Mesenchymal stem cell (in vitro differentiated cells and primary cell): ENCODE data around the gene PRKAG2.

Experiments
- DNase-seq: peaks from one replicate; pipeline ENCODE4 v3.0.0-alpha.2; 2013
- H2AFZ ChIP-seq: one replicate; pipeline ENCODE4 v1.6.1; 2013; ENCODE audit warnings: low read depth, mild to moderate bottlenecking, control low read depth, inconsistent platforms, low read length, moderate library complexity
- H2AK5ac ChIP-seq: 2 replicates; pipeline ENCODE4 v1.6.1; 2013; ENCODE audit warnings: low read length, moderate library complexity, mild to moderate bottlenecking, inconsistent platforms; ENCODE audit not compliant: severe bottlenecking
- H2BK120ac ChIP-seq: one replicate; pipeline ENCODE4 v1.6.1; 2013; ENCODE audit warnings: low read depth, mild to moderate bottlenecking, inconsistent platforms, low read length, moderate library complexity
- H2BK12ac ChIP-seq, 2 experiments: one replicate each; pipeline ENCODE4 v1.6.1; 2013; ENCODE audit warnings: inconsistent platforms in 2 of 2, low read length in 2 of 2, mild to moderate bottlenecking in 2 of 2, moderate library complexity in 2 of 2, control low read depth in 1 of 2
- H2BK15ac ChIP-seq: one replicate; pipeline ENCODE4 v1.6.1; 2013; ENCODE audit warnings: mild to moderate bottlenecking, low read depth, inconsistent platforms; ENCODE audit not compliant: poor library complexity, severe bottlenecking
- H2BK5ac ChIP-seq: 2 replicates; pipeline ENCODE4 v1.6.1; 2013; ENCODE audit warnings: low read depth, mild to moderate bottlenecking, low read length, control low read depth, inconsistent platforms; ENCODE audit not compliant: poor library complexity, severe bottlenecking
- H3K14ac ChIP-seq, 2 experiments: one replicate each; pipeline ENCODE4 v1.6.1; 2013; ENCODE audit warnings: inconsistent platforms in 2 of 2, low read length in 2 of 2, control low read depth in 1 of 2, mild to moderate bottlenecking in 1 of 2, moderate library complexity in 1 of 2
- H3K18ac ChIP-seq, 2 experiments: one replicate each; pipeline ENCODE4 v1.6.1; 2013; ENCODE audit warnings: inconsistent platforms in 2 of 2, low read length in 2 of 2, control low read depth in 1 of 2, low read depth in 1 of 2, mild to moderate bottlenecking in 1 of 2
- H3K23ac ChIP-seq, 2 experiments: one replicate each; pipeline ENCODE4 v1.6.1; 2013; ENCODE audit warnings: inconsistent platforms in 2 of 2, low read length in 2 of 2, mild to moderate bottlenecking in 2 of 2, moderate library complexity in 2 of 2, control low read depth in 1 of 2
- H3K27ac ChIP-seq: 2 replicates; pipeline ENCODE4 v1.5.1; 2013; ENCODE audit warnings: mild to moderate bottlenecking, moderate library complexity, low read length, control low read depth, inconsistent platforms; ENCODE audit not compliant: poor library complexity, severe bottlenecking
- H3K27me3 ChIP-seq, 2 experiments: 2 replicates each; pipeline versions ENCODE4 v1.6.1 to v1.7.0; 2013; ENCODE audit warnings: low read length in 2 of 2, mild to moderate bottlenecking in 2 of 2, moderate library complexity in 2 of 2, control low read depth in 1 of 2, inconsistent platforms in 1 of 2; ENCODE audit not compliant: control insufficient read depth in 1 of 2, insufficient read depth in 1 of 2
- H3K36me3 ChIP-seq, 2 experiments: 2 replicates each; pipeline versions ENCODE4 v1.6.1 to v1.7.0; 2013; ENCODE audit warnings: low read length in 2 of 2, control low read depth in 1 of 2, inconsistent platforms in 1 of 2, low read depth in 1 of 2, mild to moderate bottlenecking in 1 of 2; ENCODE audit not compliant: insufficient read depth in 2 of 2, control insufficient read depth in 1 of 2
- H3K4ac ChIP-seq, 2 experiments: one replicate each; pipeline ENCODE4 v1.6.1; 2013; ENCODE audit warnings: inconsistent platforms in 2 of 2, low read length in 2 of 2, mild to moderate bottlenecking in 2 of 2, moderate library complexity in 2 of 2, control low read depth in 1 of 2, low read depth in 1 of 2
- H3K4me1 ChIP-seq: 2 replicates; pipeline ENCODE4 v1.6.1; 2013; ENCODE audit warnings: low read depth, low read length, control low read depth; ENCODE audit not compliant: control insufficient read depth, insufficient read depth
- H3K4me2 ChIP-seq: 2 replicates; pipeline ENCODE4 v1.6.1; 2013; ENCODE audit warnings: low read length, mild to moderate bottlenecking, inconsistent platforms; ENCODE audit not compliant: poor library complexity, severe bottlenecking
- H3K4me3 ChIP-seq, 2 experiments: 2 replicates each; pipeline versions ENCODE4 v1.5.1 to v1.7.0; 2013; ENCODE audit warnings: low read length in 2 of 2, mild to moderate bottlenecking in 2 of 2, control low read depth in 1 of 2, low read depth in 1 of 2; ENCODE audit not compliant: insufficient read depth in 1 of 2
- H3K79me1 ChIP-seq: replicated peaks from 2 replicates; pipeline ENCODE4 v1.6.1; 2013; ENCODE audit warnings: mild to moderate bottlenecking, control low read depth, low read length, inconsistent platforms; ENCODE audit not compliant: poor library complexity, severe bottlenecking
- H3K9ac ChIP-seq: 2 replicates; pipeline ENCODE4 v1.7.0; 2013; ENCODE audit warnings: mild to moderate bottlenecking, low read length, moderate library complexity
- H3K9me3 ChIP-seq: 2 replicates; pipeline ENCODE4 v1.7.0; 2013; ENCODE audit warnings: mild to moderate bottlenecking, low read length; ENCODE audit not compliant: control insufficient read depth
- H4K8ac ChIP-seq: one replicate; pipeline ENCODE4 v1.6.1; 2013; ENCODE audit warnings: inconsistent platforms, mild to moderate bottlenecking, low read length, moderate library complexity
- H4K91ac ChIP-seq: one replicate; pipeline ENCODE4 v1.6.1; 2013; ENCODE audit warnings: mild to moderate bottlenecking, low read length, inconsistent platforms
- WGBS: methylation state at CpG from one replicate; pipeline ENCODE4 v1.1.7; 2013; ENCODE audit warnings: mixed read lengths; 5-methylcytosine and 5-hydroxymethylcytosine counted together

The PRKAG2 gene

DNA sequence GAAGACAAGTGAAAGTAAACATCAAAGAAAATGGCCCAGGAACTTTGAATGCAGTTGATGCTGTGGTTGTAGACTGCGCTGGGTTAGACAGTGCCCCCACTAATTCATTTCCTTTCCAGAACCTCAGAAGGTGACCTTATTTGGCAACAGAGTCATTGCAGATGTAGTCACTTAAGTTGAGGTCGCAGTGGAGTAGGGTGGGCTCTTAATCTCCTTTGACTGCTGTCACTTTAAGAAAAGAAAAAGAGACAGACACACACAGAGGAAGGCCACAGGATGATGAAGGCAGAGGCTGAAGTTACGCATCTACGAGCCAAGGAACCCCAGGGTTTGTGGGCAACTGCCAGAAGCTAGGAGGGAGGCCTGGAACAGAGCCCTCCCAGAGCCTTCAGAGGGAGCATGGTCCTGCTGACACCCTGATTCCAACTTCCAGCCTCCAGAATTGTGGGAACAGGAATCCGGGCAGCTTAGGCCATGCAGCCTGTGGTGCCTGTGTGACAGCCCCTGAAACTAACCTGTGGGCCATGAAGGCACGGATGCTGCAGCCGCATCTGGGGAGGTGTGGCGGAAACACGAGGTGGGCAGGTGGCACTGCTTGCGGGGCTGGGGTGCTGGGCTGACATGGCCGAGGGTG is 107.6 kb downstream of the PRKAG2 start:
- Histone ChIP-seq H3K23ac (no peak overlapping the region), H3K27ac (no peak overlapping the region), H2BK12ac (no peak overlapping the region), H3K14ac (no peak overlapping the region), H2BK5ac (no peak overlapping the region), H3K18ac (no peak overlapping the region), H2AK5ac (no peak overlapping the region), H3K4me3 (no peak overlapping the region), H2AFZ (no peak overlapping the region), H3K4me1 (no peaks in the 10 kb centered on the region), H3K36me3 (no peaks in the 10 kb centered on the region), H3K4ac (no peak overlapping the region), H3K27me3 (peaks cover 27 to 42% of the 10 kb centered on the region in 2 experiments), H3K9me3 (no peaks in the 10 kb centered on the region), H3K9ac (no peak overlapping the region), H3K4me2 (no peak overlapping the region), H4K8ac (no peak overlapping the region), H3K79me1 (no peaks in the 10 kb centered on the region), H4K91ac (no peak overlapping the region), H2BK15ac (no peak overlapping the region), H2BK120ac (no peak overlapping the region)
- 82% methylated on average over 10 of the region's 11 CpGs for WGBS
- DNase-seq: no peak

- no peak overlapping the region for H2AFZ ChIP-seq
- H3K4ac ChIP-seq: no peak overlapping the region
- no peaks in the 10 kb centered on the region for H3K36me3 ChIP-seq
- no peak overlapping the region for H3K18ac ChIP-seq
- no peak overlapping the region for H2BK12ac ChIP-seq
- H3K9ac ChIP-seq: no peak overlapping the region
- H3K4me3 ChIP-seq: no peak overlapping the region
- no peak overlapping the region for H4K8ac ChIP-seq
- H3K27ac ChIP-seq: no peak overlapping the region
- H2BK5ac ChIP-seq: no peak overlapping the region
- WGBS: 100% methylated on average over 2 of the region's 2 CpGs
- peaks cover 29 to 43% of the 10 kb centered on the region in 2 experiments for H3K27me3 ChIP-seq
- H3K14ac ChIP-seq: no peak overlapping the region
- H2BK15ac ChIP-seq: no peak overlapping the region
- no peaks in the 10 kb centered on the region for H3K9me3 ChIP-seq
- no peak overlapping the region for H3K4me2 ChIP-seq
- no peaks in the 10 kb centered on the region for H3K79me1 ChIP-seq
- DNase-seq: no peak
- no peak overlapping the region for H3K23ac ChIP-seq
- no peak overlapping the region for H2AK5ac ChIP-seq
- no peak overlapping the region for H2BK120ac ChIP-seq
- no peak overlapping the region for H4K91ac ChIP-seq
- H3K4me1 ChIP-seq: no peaks in the 10 kb centered on the region
Measured at GRCh38 chr7:151768805-151769187, 108.1 kb downstream of the PRKAG2 start.

GRCh38 chr7:151767557-151767956 is 109.4 kb downstream of the PRKAG2 start:
- DNase-seq: no peak
- H3K14ac ChIP-seq: no peak overlapping the region
- H4K91ac ChIP-seq: no peak overlapping the region
- H4K8ac ChIP-seq: no peak overlapping the region
- H3K9ac ChIP-seq: no peak overlapping the region
- no peak overlapping the region for H2BK5ac ChIP-seq
- no peak overlapping the region for H3K4me2 ChIP-seq
- no peak overlapping the region for H2BK12ac ChIP-seq
- no peak overlapping the region for H2AK5ac ChIP-seq
- no peak overlapping the region for H2BK120ac ChIP-seq
- no peak overlapping the region for H2BK15ac ChIP-seq
- no peak overlapping the region for H3K18ac ChIP-seq
- H3K4ac ChIP-seq: no peak overlapping the region
- no peak overlapping the region for H2AFZ ChIP-seq
- H3K27ac ChIP-seq: no peak overlapping the region
- peaks cover 33 to 47% of the 10 kb centered on the region in 2 experiments for H3K27me3 ChIP-seq
- H3K4me1 ChIP-seq: no peaks in the 10 kb centered on the region
- no peak overlapping the region for H3K23ac ChIP-seq
- no peaks in the 10 kb centered on the region for H3K36me3 ChIP-seq
- WGBS: 96% methylated on average over 4 of the region's 4 CpGs
- H3K79me1 ChIP-seq: no peaks in the 10 kb centered on the region
- H3K4me3 ChIP-seq: no peak overlapping the region
- no peaks in the 10 kb centered on the region for H3K9me3 ChIP-seq

DNA sequence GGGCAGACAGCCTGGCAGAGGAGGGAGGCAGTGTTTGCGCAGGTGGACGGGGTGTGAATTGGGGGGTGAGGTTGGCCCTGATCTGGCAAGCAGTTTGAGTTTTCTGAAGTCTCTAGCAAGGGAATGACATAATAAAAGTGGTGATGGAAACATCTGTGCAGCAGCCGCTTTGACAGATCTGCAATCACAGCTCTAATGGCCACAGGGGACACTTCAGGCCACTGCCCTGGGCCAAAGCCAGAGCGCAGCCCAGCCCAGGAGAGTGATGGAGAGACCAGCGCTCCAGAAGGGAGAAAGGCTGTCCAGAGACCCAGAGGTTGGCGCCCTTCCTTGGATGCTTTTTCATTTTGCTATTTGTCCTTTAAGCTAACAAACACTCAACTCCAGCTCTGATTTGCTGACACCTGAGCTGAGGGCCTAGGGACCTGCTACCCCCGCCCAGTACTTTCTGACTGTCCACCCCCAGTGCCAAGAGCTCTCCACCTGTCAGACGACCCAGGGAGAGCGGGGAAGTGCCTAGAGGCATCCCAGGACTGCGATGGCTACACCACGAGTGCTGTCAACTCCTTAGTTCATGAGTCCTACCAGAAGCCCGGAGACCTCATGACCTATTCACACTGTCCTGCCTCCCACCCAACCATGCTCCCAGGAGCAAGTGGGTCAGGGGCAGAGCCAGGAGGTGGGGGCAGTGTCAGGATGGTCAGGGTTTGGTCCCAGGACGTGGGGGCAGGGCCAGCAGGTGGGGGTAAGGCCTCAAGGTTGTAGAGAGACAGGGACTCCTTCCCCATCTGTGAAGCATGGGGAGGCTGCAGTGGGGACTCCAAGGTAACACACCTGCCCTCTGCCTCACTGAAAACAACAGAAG is 112.6 kb downstream of the PRKAG2 start:
- Histone ChIP-seq H2AFZ (no peak overlapping the region), H2BK5ac (no peak overlapping the region), H3K4me1 (peaks cover 2% of the 10 kb centered on the region), H3K36me3 (no peaks in the 10 kb centered on the region), H3K4ac (no peak overlapping the region), H3K27me3 (peaks cover 21 to 53% of the 10 kb centered on the region in 2 experiments), H3K23ac (no peak overlapping the region), H3K9me3 (no peaks in the 10 kb centered on the region), H3K9ac (no peak overlapping the region), H2BK15ac (no peak overlapping the region), H4K91ac (no peak overlapping the region), H3K14ac (no peak overlapping the region), H3K4me2 (no peak overlapping the region), H3K4me3 (no peak overlapping the region), H3K27ac (no peak overlapping the region), H3K18ac (no peak overlapping the region), H2BK120ac (no peak overlapping the region), H3K79me1 (no peaks in the 10 kb centered on the region), H2BK12ac (no peak overlapping the region), H4K8ac (no peak overlapping the region), H2AK5ac (no peak overlapping the region)
- DNase-seq: no peak
- WGBS: 88% methylated on average over 12 of the region's 13 CpGs
